Tibial nerve (tissue), 3 donors: ENCODE measurements around the gene NHERF2.

Source experiments
- CTCF ChIP-seq, 5 experiments: fragments of 200-600 bp in 3 of 5; fragments of 450-650 bp in 2 of 5; sonication (generic) in 3 of 5; IDR thresholded peaks; one replicate each; pipeline ENCODE4 v1.5.1; 2016 to 2019; ENCODE audit warnings: antibody characterized with exemption in 5 of 5, mild to moderate bottlenecking in 3 of 5, moderate library complexity in 2 of 5
- POLR2A ChIP-seq, 2 donors: fragments of 450-650 bp; IDR thresholded peaks; one replicate each; pipeline ENCODE4 v1.6.1; 2017; ENCODE audit warnings: antibody characterized with exemption in 2 of 2, mild to moderate bottlenecking in 2 of 2, moderate library complexity in 2 of 2

DNA sequence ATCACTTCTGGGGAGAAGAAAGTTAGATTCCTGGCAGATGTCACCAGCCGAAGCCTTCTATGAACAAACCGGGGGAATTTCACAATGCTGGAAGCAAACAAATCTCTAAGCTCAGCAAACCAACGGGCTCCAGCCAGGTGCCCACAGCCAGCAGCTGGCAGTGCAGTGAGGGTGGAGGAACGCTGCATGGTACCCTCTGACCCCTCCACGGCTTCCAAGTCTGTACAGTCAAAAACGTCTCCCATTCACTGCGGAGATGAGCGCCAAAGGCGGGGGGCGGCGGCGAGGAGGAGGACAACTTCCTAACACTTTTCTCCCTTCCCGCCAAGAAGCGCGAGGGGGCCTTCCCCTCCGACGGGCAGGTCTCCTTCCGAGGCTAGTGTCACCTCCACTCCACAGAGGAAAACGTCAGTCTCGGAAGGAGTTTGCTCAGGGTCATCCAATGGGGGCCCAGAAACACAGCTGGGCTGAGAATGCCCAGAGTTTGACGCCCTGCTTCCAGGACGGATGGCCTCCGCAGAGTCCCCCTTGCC, 18.0 kb upstream of the NHERF2 start:
- TF ChIP-seq CTCF (IDR thresholded peaks at IDR 0.05) (no peak), POLR2A (IDR thresholded peaks at IDR 0.05) (no peak)
